GM12891 (cell line): Measurements from ENCODE around the gene DEPDC5.

ENCODE experiments used
- PAX5 ChIP-seq: IDR thresholded peaks from 2 replicates; pipeline ENCODE4 v1.6.1; 2011; ENCODE audit warnings: low read length, moderate library complexity, mild to moderate bottlenecking; ENCODE audit not compliant: insufficient read depth, severe bottlenecking
- POLR2A ChIP-seq: IDR thresholded peaks from 2 replicates; pipeline ENCODE4 v1.6.1; 2011; ENCODE audit warnings: low read depth, low read length, control low read depth
- POLR2AphosphoS5 ChIP-seq: IDR thresholded peaks from 2 replicates; pipeline ENCODE4 v1.6.1; 2011; ENCODE audit warnings: low read depth, low read length, control low read depth
- POU2F2 ChIP-seq: IDR thresholded peaks from 2 replicates; pipeline ENCODE4 v1.6.1; 2011; ENCODE audit warnings: low read depth, mild to moderate bottlenecking, control low read depth, low read length, moderate library complexity
- SPI1 ChIP-seq: IDR thresholded peaks from 2 replicates; pipeline ENCODE4 v1.6.1; 2011; ENCODE audit warnings: low read depth, low read length, control low read depth
- TAF1 ChIP-seq: IDR thresholded peaks from 2 replicates; pipeline ENCODE4 v1.6.1; 2011; ENCODE audit warnings: low read depth, low read length, control low read depth

- TF ChIP-seq POLR2AphosphoS5 (no peak), POLR2A (no peak), TAF1 (no peak), POU2F2 (no peak), PAX5 (no peak), SPI1 (no peak)
Measured at GRCh38 chr22:31833930-31834329, 80.1 kb downstream of the DEPDC5 start.
